Measurements from ENCODE around the gene RADIL. TPM values are rescaled to one million over a fixed set of nuclear protein-coding genes. Genes with fewer than 3 reads are reported as not detected.

Gene RADIL
- total RNA-seq, 4 donors from 2014 or later: 4.4 to 11.4 (median 8.8) TPM

GRCh38 chr7:4783762-4784351 lies 99.7 kb downstream of the RADIL start:
- no peak overlapping the region for H3K27ac ChIP-seq
- no peak overlapping the region for H3K4me3 ChIP-seq
- H3K27me3 ChIP-seq: no peaks in the 10 kb centered on the region
- peaks cover 0 to 93% of the 10 kb centered on the region in 2 donors for H3K36me3 ChIP-seq
- WGBS, 2 donors (ENCODE audit: low coverage in 1 of 2): no CpG with 5 or more reads among the region's 40 CpGs
- H3K9me3 ChIP-seq: no peaks in the 10 kb centered on the region
- H3K4me1 ChIP-seq: no peaks in the 10 kb centered on the region
- no peak for TF ChIP-seq CTCF (IDR thresholded peaks at IDR 0.05)
- TF ChIP-seq POLR2AphosphoS5 (IDR thresholded peaks at IDR 0.05): no peak
- no peak for TF ChIP-seq EP300 (IDR thresholded peaks at IDR 0.05)
- TF ChIP-seq POLR2A (IDR thresholded peaks at IDR 0.05): no peak
- ATAC-seq: no peak

- no peaks in the 10 kb centered on the region for H3K9me3 ChIP-seq
- no peak overlapping the region for H3K27ac ChIP-seq
- peaks cover 0 to 3% (median 0%) of the 10 kb centered on the region in 3 donors for H3K4me1 ChIP-seq
- no peak overlapping the region for H3K4me3 ChIP-seq
- no peak for TF ChIP-seq EP300 (IDR thresholded peaks at IDR 0.05)
- no peak for ATAC-seq
- WGBS, 2 donors (ENCODE audit: low coverage in 1 of 2): no CpG with 5 or more reads among the region's 16 CpGs
- H3K27me3 ChIP-seq: no peaks in the 10 kb centered on the region
- H3K36me3 ChIP-seq: peaks cover 0 to 88% of the 10 kb centered on the region in 2 donors
Observed at GRCh38 chr7:4783292-4783652, 100.2 kb downstream of the RADIL start.

GRCh38 chr7:4782333-4783291 lies 100.9 kb downstream of the RADIL start:
- H3K4me3 ChIP-seq: no peak overlapping the region
- H3K9me3 ChIP-seq: no peaks in the 10 kb centered on the region
- 91 to 100% methylated on average over 2 to 4 of the region's 36 CpGs for WGBS, 2 donors (ENCODE audit: low coverage in 1 of 2)
- ATAC-seq: no peak
- H3K4me1 ChIP-seq: peaks cover 0 to 9% (median 0%) of the 10 kb centered on the region in 3 donors
- TF ChIP-seq EP300 (IDR thresholded peaks at IDR 0.05) (no peak), CTCF (IDR thresholded peaks at IDR 0.05) (no peak), POLR2A (IDR thresholded peaks at IDR 0.05) (no peak), POLR2AphosphoS5 (IDR thresholded peaks at IDR 0.05) (no peak)
- peaks cover 0 to 81% of the 10 kb centered on the region in 2 donors for H3K36me3 ChIP-seq
- no peak overlapping the region for H3K27ac ChIP-seq
- H3K27me3 ChIP-seq: no peaks in the 10 kb centered on the region

- TF ChIP-seq EP300 (IDR thresholded peaks at IDR 0.05) (no peak), POLR2AphosphoS5 (IDR thresholded peaks at IDR 0.05) (no peak), CTCF (IDR thresholded peaks at IDR 0.05) (no peak), POLR2A (IDR thresholded peaks at IDR 0.05) (no peak)
- no peak overlapping the region for H3K27ac ChIP-seq
- no peaks in the 10 kb centered on the region for H3K27me3 ChIP-seq
- no peak for ATAC-seq
- no peak overlapping the region for H3K4me3 ChIP-seq
- peaks cover 3 to 20% (median 6%) of the 10 kb centered on the region in 3 donors for H3K4me1 ChIP-seq
- no peaks in the 10 kb centered on the region for H3K9me3 ChIP-seq
- H3K36me3 ChIP-seq: peaks cover 0 to 70% of the 10 kb centered on the region in 2 donors
- 100% methylated on average over 1 of the region's 27 CpGs; no CpG with 5 or more reads in 1 of the 2 donors for WGBS, 2 donors (ENCODE audit: low coverage in 1 of 2)
Observed at GRCh38 chr7:4781366-4782069, 102.0 kb downstream of the RADIL start.

GRCh38 chr7:4779118-4779517 lies 104.4 kb downstream of the RADIL start:
- no peak overlapping the region for H3K27ac ChIP-seq
- H3K4me3 ChIP-seq: no peak overlapping the region
- no peak for TF ChIP-seq POLR2AphosphoS5 (IDR thresholded peaks at IDR 0.05)
- TF ChIP-seq CTCF (IDR thresholded peaks at IDR 0.05): no peak
- no peak for TF ChIP-seq EP300 (IDR thresholded peaks at IDR 0.05)
- no peak for TF ChIP-seq POLR2A (IDR thresholded peaks at IDR 0.05)
- no peaks in the 10 kb centered on the region for H3K9me3 ChIP-seq
- H3K36me3 ChIP-seq: peaks cover 0 to 46% of the 10 kb centered on the region in 2 donors
- no peaks in the 10 kb centered on the region for H3K27me3 ChIP-seq
- peaks cover 3 to 34% (median 12%) of the 10 kb centered on the region in 3 donors for H3K4me1 ChIP-seq
- no peak for ATAC-seq
- WGBS, 2 donors (ENCODE audit: low coverage in 1 of 2): 88% methylated on average over 1 of the region's 5 CpGs; no CpG with 5 or more reads in 1 of the 2 donors

Measured in gastroesophageal sphincter (tissue), 4 donors.